Measurements from ENCODE around the gene SRP68. TPM values are rescaled to one million over a fixed set of nuclear protein-coding genes. Genes with fewer than 3 reads are reported as not detected.

Gene SRP68
- total and polyA plus RNA-seq, 9 of the 15 experiments (the other 6 are each of a cell fraction or from before 2014, with no cell fraction given) = 29.4 to 92.6 (median 36.2) TPM

DNA sequence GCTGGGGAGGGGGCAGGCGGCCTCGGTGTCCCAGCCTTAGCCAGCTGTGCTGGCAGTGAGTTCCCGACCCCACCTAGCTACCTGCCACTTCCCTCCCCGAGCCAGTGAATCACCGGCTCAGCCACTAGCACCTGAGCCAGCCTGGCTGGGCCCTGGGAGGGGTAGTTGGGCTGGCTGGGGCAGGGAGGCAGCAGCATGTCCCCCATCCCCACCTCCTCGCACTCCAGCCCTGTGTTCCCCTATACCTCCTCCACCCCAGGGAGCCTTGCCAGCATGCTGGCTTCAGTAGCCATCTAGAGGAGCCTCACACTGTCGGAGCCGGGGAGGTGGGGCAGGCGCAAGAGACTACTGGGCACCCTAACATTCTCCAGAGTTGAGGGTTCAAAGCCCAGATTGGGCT, 48.0 kb downstream of the SRP68 start:
- Histone ChIP-seq H3K36me3 (ENCODE audit: control insufficient read depth, insufficient read depth, low read length) (no peaks in the 10 kb centered on the region), H3K4me3 (no peak overlapping the region), H3K27me3 (ENCODE audit: control insufficient read depth in 2 of 2, insufficient read depth in 2 of 2, low read length in 2 of 2) (peaks cover 0 to 3% of the 10 kb centered on the region in 2 experiments; a peak in 3 of 5 replicates), H3K79me2 (ENCODE audit: control insufficient read depth, insufficient read depth, low read length) (no peaks in the 10 kb centered on the region), H2AFZ (ENCODE audit: low read depth, low read length) (no peak overlapping the region), H3K9me1 (ENCODE audit: control insufficient read depth, insufficient read depth, low read length) (no peaks in the 10 kb centered on the region), H3K4me1 (replicated peaks in 1 of 2; ENCODE audit: control insufficient read depth in 2 of 2, insufficient read depth in 2 of 2, low read length in 2 of 2) (peaks cover 1 to 48% of the 10 kb centered on the region in 2 experiments; a peak in 3 of 5 replicates), H3K4me2 (ENCODE audit: insufficient read depth, low read length) (no peak overlapping the region), H4K20me1 (replicated peaks; ENCODE audit: control insufficient read depth, insufficient read depth, low read length) (no peaks in the 10 kb centered on the region), H3K9me3 (replicated peaks; ENCODE audit: control insufficient read depth, insufficient read depth, low read depth, low read length) (no peaks in the 10 kb centered on the region), H3K9ac (ENCODE audit: insufficient read depth in 1 of 2, low read depth in 2 of 2, low read length in 2 of 2) (no peak overlapping the region), H3K27ac (ENCODE audit: extremely low read depth, low read depth, low read length) (no peak overlapping the region)
- 46% methylated on average over 8 of the region's 9 CpGs for WGBS (ENCODE audit: insufficient coverage, low coverage, missing lambda C conversion rate)
- TF ChIP-seq ZNF77 (CRISPR knock-in tag; IDR thresholded peaks at IDR 0.05) (no peak), NFIC (IDR thresholded peaks at IDR 0.05) (no peak), ELF1 (tag; IDR thresholded peaks at IDR 0.05) (no peak), GTF2F1 (IDR thresholded peaks at IDR 0.05; ENCODE audit: low read depth, low read length) (no peak), SRSF9 (IDR thresholded peaks at IDR 0.05; ENCODE audit: borderline replicate concordance, low read depth, low read length) (no peak), ZNF239 (CRISPR knock-in tag; IDR thresholded peaks at IDR 0.05) (no peak), TAF1 (IDR thresholded peaks at IDR 0.05; ENCODE audit: control insufficient read depth, extremely low read depth, insufficient read depth, low read length, severe bottlenecking) (no peak), MAX (CRISPR knock-in tag; IDR thresholded peaks at IDR 0.05) (no peak), TSC22D4 (tag; IDR thresholded peaks at IDR 0.05) (no peak), PYGO2 (tag; IDR thresholded peaks at IDR 0.05) (no peak), LEF1 (IDR thresholded peaks at IDR 0.05) (no peak), WHSC1 (IDR thresholded peaks at IDR 0.05; ENCODE audit: low read length) (no peak)
- TF ChIP-seq, protein P1, sequence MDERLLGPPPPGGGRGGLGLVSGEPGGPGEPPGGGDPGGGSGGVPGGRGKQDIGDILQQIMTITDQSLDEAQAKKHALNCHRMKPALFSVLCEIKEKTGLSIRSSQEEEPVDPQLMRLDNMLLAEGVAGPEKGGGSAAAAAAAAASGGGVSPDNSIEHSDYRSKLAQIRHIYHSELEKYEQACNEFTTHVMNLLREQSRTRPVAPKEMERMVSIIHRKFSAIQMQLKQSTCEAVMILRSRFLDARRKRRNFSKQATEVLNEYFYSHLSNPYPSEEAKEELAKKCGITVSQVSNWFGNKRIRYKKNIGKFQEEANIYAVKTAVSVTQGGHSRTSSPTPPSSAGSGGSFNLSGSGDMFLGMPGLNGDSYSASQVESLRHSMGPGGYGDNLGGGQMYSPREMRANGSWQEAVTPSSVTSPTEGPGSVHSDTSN (CRISPR knock-in tag; IDR thresholded peaks at IDR 0.05; ENCODE audit: low read depth) = no peak
- TF ChIP-seq, protein P1 (tag; conservative IDR thresholded peaks at IDR 0.05; ENCODE audit: low read depth) = no peak
- TF ChIP-seq, protein P2, sequence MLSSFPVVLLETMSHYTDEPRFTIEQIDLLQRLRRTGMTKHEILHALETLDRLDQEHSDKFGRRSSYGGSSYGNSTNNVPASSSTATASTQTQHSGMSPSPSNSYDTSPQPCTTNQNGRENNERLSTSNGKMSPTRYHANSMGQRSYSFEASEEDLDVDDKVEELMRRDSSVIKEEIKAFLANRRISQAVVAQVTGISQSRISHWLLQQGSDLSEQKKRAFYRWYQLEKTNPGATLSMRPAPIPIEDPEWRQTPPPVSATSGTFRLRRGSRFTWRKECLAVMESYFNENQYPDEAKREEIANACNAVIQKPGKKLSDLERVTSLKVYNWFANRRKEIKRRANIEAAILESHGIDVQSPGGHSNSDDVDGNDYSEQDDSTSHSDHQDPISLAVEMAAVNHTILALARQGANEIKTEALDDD (IDR thresholded peaks at IDR 0.05) = no peak
- no TSS peak for BruUV-seq (replicated peaks)
- in situ Hi-C loops (cut with MboI) (no loop called here), intact Hi-C loops (cut with micrococcal nuclease) (no loop called here)
- CTCF ChIA-PET (ENCODE audit: low intra/inter-chr PET ratio) = no interaction called here
- FAIRE-seq (no peak), DNase-seq (ENCODE audit: extremely low read depth in 1 of 4, low spot score in 3 of 4) (no peak), ATAC-seq (no peak)
- POLR2A ChIA-PET = interaction anchor here (1.1 kb wide), 1 partner anchor 10 kb away, joined by 8 read pairs; no protein-coding TSS in a partner anchor
